Thyroid gland (tissue), 4 donors: ENCODE measurements around the gene BTBD16. TPM values are rescaled to one million over a fixed set of nuclear protein-coding genes. Genes with fewer than 3 reads are reported as not detected.

Source experiments
- DNase-seq, 2 donors: peaks; one replicate each; pipeline ENCODE4 v3.0.0-alpha.2; 2019
- H3K27ac ChIP-seq, 3 donors: fragments of 200-600 bp; sonication (generic); 1 replicate in 2 of 3; 2 replicates in 1 of 3; pipeline ENCODE4 v1.5.1; 2016 to 2019; ENCODE audit warnings: mild to moderate bottlenecking in 1 of 3, moderate library complexity in 1 of 3
- H3K27me3 ChIP-seq: fragments of 200-600 bp; sonication (generic); one replicate; pipeline ENCODE4 v1.5.1; 2019
- H3K36me3 ChIP-seq, 2 donors: fragments of 200-600 bp; sonication (generic); one replicate each; pipeline ENCODE4 v1.5.1; 2016 to 2019
- H3K4me1 ChIP-seq, 2 donors: fragments of 200-600 bp; sonication (generic); one replicate each; pipeline ENCODE4 v1.5.1; 2017 to 2019
- H3K4me3 ChIP-seq, 3 donors: fragments of 200-600 bp; sonication (generic); replicated peaks in 1 of 3; 1 replicate in 2 of 3; 2 replicates in 1 of 3; pipeline ENCODE4 v1.5.1; 2016; ENCODE audit warnings: mild to moderate bottlenecking in 1 of 3
- H3K9me3 ChIP-seq: fragments of 200-600 bp; sonication (generic); one replicate; pipeline ENCODE4 v1.5.1; 2017
- CTCF ChIP-seq, 6 experiments: fragments of 200-600 bp in 3 of 6; fragments of 450-650 bp in 3 of 6; sonication (generic) in 3 of 6; IDR thresholded peaks; one replicate each; pipeline ENCODE4 v1.5.1; 2016 to 2019; ENCODE audit warnings: antibody characterized with exemption in 6 of 6, mild to moderate bottlenecking in 2 of 6, inconsistent platforms in 1 of 6, moderate library complexity in 1 of 6
- POLR2A ChIP-seq, 2 donors: fragments of 450-650 bp; IDR thresholded peaks; one replicate each; pipeline ENCODE4 v1.6.1; 2017; ENCODE audit warnings: antibody characterized with exemption in 2 of 2, mild to moderate bottlenecking in 2 of 2, moderate library complexity in 1 of 2
- WGBS, 2 donors: methylation state at CpG; one replicate each; pipeline ENCODE4 v1.1.5; 2017; 5-methylcytosine and 5-hydroxymethylcytosine counted together
- intact Hi-C: fragments of 100-400 bp; cut with DNase I; formaldehyde crosslinking; loops from one replicate; pipeline ENCODE4 v1.15.1; 2023
- total RNA-seq, 4 donors: library from RNA; depleted of rRNA; stranded (reverse); fragments of >200 nt; gene quantifications; one replicate each; pipeline ENCODE4 v1.2.3, GENCODE V29; 2016

The BTBD16 gene
- total RNA-seq, 4 donors from 2014 or later, result 0.11 TPM; not detected in 3

- 90% methylated on average over 8 to 12 of the region's 16 CpGs for whole genome bisulfite sequencing, 2 donors
- H3K4me3 ChIP-seq, result no peak overlapping the region
- H3K9me3 ChIP-seq, result no peaks in the 10 kb centered on the region
- intact Hi-C loops, result no loop called here
- no peak for TF ChIP-seq CTCF (IDR thresholded peaks at IDR 0.05)
- TF ChIP-seq POLR2A (IDR thresholded peaks at IDR 0.05), result no peak
- no peak for DNase-seq
- H3K27me3 ChIP-seq, result no peaks in the 10 kb centered on the region
- no peaks in the 10 kb centered on the region for H3K36me3 ChIP-seq
- H3K4me1 ChIP-seq, result no peaks in the 10 kb centered on the region
- H3K27ac ChIP-seq, result no peak overlapping the region
Observed at GRCh38 chr10:122327237-122328206, 56.4 kb downstream of the BTBD16 start.

DNA sequence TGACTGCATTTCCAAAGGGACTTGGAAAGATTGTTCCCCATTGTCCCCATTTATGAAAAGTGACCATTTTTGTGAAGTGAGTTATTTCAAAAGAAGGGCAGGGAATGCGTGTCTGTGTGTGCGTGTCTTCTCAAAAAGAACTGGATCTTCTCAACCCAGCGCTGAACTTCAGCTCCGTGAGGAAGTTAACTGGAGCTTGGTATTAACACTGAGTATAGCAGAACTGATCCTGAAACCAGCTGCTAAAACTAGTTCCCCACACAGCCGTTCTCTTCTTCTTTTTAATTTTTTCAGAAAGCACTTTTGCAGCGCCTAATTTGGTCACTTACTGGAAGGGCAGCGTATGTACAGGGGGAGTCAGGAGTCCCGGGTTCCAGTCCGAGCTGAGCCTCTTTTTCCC is 57.6 kb downstream of the BTBD16 start:
- no peak for DNase-seq
- no peak overlapping the region for H3K27ac ChIP-seq
- H3K36me3 ChIP-seq, result no peaks in the 10 kb centered on the region
- no peaks in the 10 kb centered on the region for H3K4me1 ChIP-seq
- intact Hi-C loops, result no loop called here
- H3K27me3 ChIP-seq, result no peaks in the 10 kb centered on the region
- no peak for TF ChIP-seq CTCF (IDR thresholded peaks at IDR 0.05)
- no peak for TF ChIP-seq POLR2A (IDR thresholded peaks at IDR 0.05)
- no peaks in the 10 kb centered on the region for H3K9me3 ChIP-seq
- 69 to 78% methylated on average over 9 of the region's 9 CpGs for WGBS, 2 donors
- no peak overlapping the region for H3K4me3 ChIP-seq

DNA sequence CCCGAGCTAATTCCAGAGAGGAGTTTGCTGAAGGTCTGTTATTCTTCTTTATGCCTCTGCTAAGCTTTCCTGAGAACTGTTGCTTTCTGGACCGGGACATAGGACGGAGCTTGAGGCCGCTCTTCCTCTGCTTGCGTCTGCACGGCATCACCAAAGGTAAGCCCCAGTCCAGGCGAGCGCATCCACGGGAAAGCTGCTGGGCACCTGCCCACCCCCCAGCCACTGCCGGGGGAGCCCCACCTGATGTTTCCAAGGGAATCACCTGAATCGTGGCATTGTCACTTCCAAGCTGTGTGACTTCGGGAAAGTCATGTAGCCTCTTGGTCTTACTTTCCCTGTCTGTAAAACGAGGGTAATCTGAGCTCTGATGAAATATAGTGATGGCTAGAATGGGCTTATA is 58.3 kb downstream of the BTBD16 start:
- intact Hi-C loops, result no loop called here
- Histone ChIP-seq H3K27me3 (no peaks in the 10 kb centered on the region), H3K4me1 (no peaks in the 10 kb centered on the region), H3K36me3 (no peaks in the 10 kb centered on the region), H3K9me3 (no peaks in the 10 kb centered on the region), H3K27ac (no peak overlapping the region), H3K4me3 (no peak overlapping the region)
- no peak for DNase-seq
- WGBS, 2 donors, result 81 to 82% methylated on average over 12 to 13 of the region's 13 CpGs
- TF ChIP-seq POLR2A (IDR thresholded peaks at IDR 0.05), result no peak
- no peak for TF ChIP-seq CTCF (IDR thresholded peaks at IDR 0.05)

- Histone ChIP-seq H3K27ac (no peak overlapping the region), H3K36me3 (no peaks in the 10 kb centered on the region), H3K27me3 (no peaks in the 10 kb centered on the region), H3K9me3 (no peaks in the 10 kb centered on the region), H3K4me3 (no peak overlapping the region), H3K4me1 (no peaks in the 10 kb centered on the region)
- intact Hi-C loops, result no loop called here
- WGBS, 2 donors, result 87 to 93% methylated on average over 7 of the region's 7 CpGs
- no peak for DNase-seq
- no peak for TF ChIP-seq CTCF (IDR thresholded peaks at IDR 0.05)
- TF ChIP-seq POLR2A (IDR thresholded peaks at IDR 0.05), result no peak
Observed at GRCh38 chr10:122331100-122331499, 60.0 kb downstream of the BTBD16 start.
